ENCODE measurements around the gene PANX2. TPM values are rescaled to one million over a fixed set of nuclear protein-coding genes. Genes with fewer than 3 reads are reported as not detected.

PANX2 gene
- total RNA-seq, 3 donors from 2014 or later: 0.64 to 2.0 (median 1.8) TPM

DNA sequence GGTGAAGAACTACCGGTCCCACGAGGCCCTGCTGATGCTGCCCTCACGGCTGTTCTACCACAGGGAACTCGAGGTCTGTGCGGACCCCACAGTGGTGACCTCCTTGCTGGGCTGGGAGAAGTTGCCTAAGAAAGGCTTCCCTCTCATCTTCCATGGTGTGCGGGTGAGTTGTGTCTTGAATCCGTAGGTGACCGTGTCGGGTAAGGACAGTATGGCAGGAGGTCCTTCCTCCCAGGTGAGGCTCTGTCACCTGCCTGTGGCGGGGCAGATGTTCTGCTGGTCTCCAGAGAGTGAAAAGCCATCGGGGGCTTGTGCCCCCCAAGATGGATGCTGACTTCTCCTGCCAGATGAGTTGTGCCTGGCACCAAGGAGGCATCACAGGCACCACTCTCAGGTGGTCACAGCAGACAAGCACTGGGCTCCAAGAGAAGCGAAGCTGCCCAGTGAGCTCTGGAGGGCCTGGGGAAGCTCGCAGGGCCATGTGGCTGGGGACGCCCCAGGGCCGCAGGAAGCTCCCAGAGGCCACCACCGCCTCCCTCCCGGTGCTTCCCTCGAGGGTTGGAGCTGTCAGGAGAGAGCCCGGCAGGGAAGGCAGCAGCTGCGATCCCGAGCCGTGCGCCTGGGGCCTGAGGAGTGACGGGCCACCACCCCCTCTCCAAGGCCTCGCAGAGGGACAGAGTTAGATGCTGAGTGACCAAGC is 17.3 kb upstream of the PANX2 start:
- H3K27ac ChIP-seq: no peak overlapping the region
- intact Hi-C loops (cut with DNase I; ENCODE audit: low total_unique reads): loop anchor here (5.0 to 10.0 kb wide), 2 partner anchors 52 to 264 kb away; partner anchors contain the start of gene SELENOO
- H3K4me3 ChIP-seq: no peak overlapping the region
- no peaks in the 10 kb centered on the region for H3K9me3 ChIP-seq
- H3K4me1 ChIP-seq: no peaks in the 10 kb centered on the region
- H3K36me3 ChIP-seq: no peaks in the 10 kb centered on the region
- H3K27me3 ChIP-seq: no peaks in the 10 kb centered on the region
- no peak for DNase-seq (ENCODE audit: low spot score in 2 of 2)
- TF ChIP-seq POLR2AphosphoS5 (IDR thresholded peaks at IDR 0.05): no peak
- no peak for TF ChIP-seq POLR2A (IDR thresholded peaks at IDR 0.05)
- TF ChIP-seq CTCF (IDR thresholded peaks at IDR 0.05): no peak

DNA sequence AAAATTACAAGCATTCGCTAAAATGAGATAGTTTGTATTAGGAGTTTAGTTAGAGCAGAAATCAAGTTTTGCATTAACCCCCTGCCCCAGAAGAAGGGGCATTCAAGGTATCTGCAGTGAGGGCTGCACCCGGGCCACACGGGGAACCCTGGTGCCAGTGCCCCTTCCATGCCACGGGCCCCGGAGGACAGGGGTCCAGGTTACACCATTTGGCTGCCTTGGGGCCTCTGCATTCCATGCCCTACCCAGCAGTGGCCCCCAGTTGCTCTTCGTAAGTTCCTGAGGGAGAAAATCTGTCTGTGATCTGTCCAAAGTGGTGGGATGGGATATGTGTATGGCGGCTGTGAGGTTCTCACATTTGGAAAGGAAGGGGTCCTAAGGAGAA is 16.8 kb upstream of the PANX2 start:
- H3K9me3 ChIP-seq: no peaks in the 10 kb centered on the region
- DNase-seq (ENCODE audit: low spot score in 2 of 2): no peak
- no peaks in the 10 kb centered on the region for H3K4me1 ChIP-seq
- no peak for TF ChIP-seq POLR2AphosphoS5 (IDR thresholded peaks at IDR 0.05)
- no peak for TF ChIP-seq POLR2A (IDR thresholded peaks at IDR 0.05)
- TF ChIP-seq CTCF (IDR thresholded peaks at IDR 0.05): no peak
- no peaks in the 10 kb centered on the region for H3K27me3 ChIP-seq
- H3K4me3 ChIP-seq: no peak overlapping the region
- H3K36me3 ChIP-seq: no peaks in the 10 kb centered on the region
- intact Hi-C loops (cut with DNase I; ENCODE audit: low total_unique reads): loop anchor here (5.0 to 10.0 kb wide), 2 partner anchors 51 to 264 kb away; partner anchors contain the start of gene SELENOO
- H3K27ac ChIP-seq: no peak overlapping the region

- Histone ChIP-seq H3K36me3 (no peaks in the 10 kb centered on the region), H3K27me3 (no peaks in the 10 kb centered on the region), H3K27ac (peak overlapping the region; percentile 44 to 54), H3K4me1 (no peaks in the 10 kb centered on the region), H3K4me3 (peak overlapping the region in 1 of 3 donors; percentile 37), H3K9me3 (no peaks in the 10 kb centered on the region)
- DNase-seq (ENCODE audit: low spot score in 2 of 2): peak; percentile 83 to 85
- intact Hi-C loops (cut with DNase I; ENCODE audit: low total_unique reads): loop anchor here (10.0 kb wide), 1 partner anchor 47 kb away; the partner anchor contains the start of gene SELENOO
- TF ChIP-seq POLR2A (IDR thresholded peaks at IDR 0.05) (no peak), POLR2AphosphoS5 (IDR thresholded peaks at IDR 0.05) (peak in 1 of 3 donors; percentile 29)
These were observed 12.7 kb upstream of the PANX2 start for GRCh38 chr22:50157709-50158375.

GRCh38 chr22:50160947-50161346 is 9.6 kb upstream of the PANX2 start:
- no peak overlapping the region for H3K4me3 ChIP-seq
- no peak for DNase-seq (ENCODE audit: low spot score in 2 of 2)
- TF ChIP-seq POLR2A (IDR thresholded peaks at IDR 0.05): no peak
- no peak for TF ChIP-seq POLR2AphosphoS5 (IDR thresholded peaks at IDR 0.05)
- no peak for TF ChIP-seq CTCF (IDR thresholded peaks at IDR 0.05)
- no peaks in the 10 kb centered on the region for H3K9me3 ChIP-seq
- no peaks in the 10 kb centered on the region for H3K27me3 ChIP-seq
- intact Hi-C loops (cut with DNase I; ENCODE audit: low total_unique reads): no loop called here
- no peaks in the 10 kb centered on the region for H3K36me3 ChIP-seq
- H3K4me1 ChIP-seq: no peaks in the 10 kb centered on the region
- no peak overlapping the region for H3K27ac ChIP-seq

DNA sequence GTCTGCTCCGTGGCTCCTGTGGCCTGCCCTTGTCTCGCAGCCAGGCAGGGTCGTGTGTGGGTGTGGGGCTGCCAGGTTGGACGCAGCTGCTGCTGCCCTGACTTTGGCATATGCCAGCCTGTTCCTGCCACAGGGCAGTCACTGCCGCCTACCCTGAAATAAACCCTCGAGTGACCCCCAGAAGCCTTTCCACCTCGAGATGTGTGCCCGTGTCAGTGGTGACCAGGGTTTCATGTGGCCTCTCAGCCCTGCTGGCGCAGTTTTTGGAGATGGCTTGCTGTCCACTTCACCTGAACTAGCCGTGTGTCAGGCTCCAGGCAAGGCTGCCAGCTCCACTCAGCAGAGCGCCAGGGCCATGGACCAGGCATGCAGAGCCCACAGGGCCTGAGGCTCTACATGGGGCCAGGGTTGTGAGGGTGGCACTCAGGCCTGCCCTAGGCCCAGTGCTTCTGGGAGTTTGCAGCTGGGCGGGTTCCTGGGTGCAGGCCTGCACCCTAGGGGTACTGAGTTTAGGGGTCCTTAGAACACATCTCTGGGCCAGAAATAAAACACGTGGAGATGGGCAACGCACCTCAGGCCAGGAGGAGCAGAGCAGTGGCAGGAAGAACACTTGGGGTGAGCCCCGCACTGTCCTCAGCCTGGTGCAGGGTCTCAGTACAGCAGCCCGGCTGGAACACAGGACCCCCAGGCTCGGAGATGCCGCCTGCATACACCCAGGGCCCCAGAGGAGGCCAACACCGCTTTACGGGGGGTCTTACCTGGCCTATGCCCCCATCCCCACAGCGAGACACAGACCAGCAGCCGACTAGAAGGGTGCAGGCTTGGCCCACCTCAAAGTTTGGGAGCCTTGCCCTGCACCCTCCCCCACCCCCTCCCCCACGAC is 8.8 kb upstream of the PANX2 start:
- no peaks in the 10 kb centered on the region for H3K27me3 ChIP-seq
- H3K27ac ChIP-seq: no peak overlapping the region
- H3K36me3 ChIP-seq: no peaks in the 10 kb centered on the region
- TF ChIP-seq CTCF (IDR thresholded peaks at IDR 0.05) (no peak), POLR2AphosphoS5 (IDR thresholded peaks at IDR 0.05) (no peak), POLR2A (IDR thresholded peaks at IDR 0.05) (no peak)
- H3K4me1 ChIP-seq: no peaks in the 10 kb centered on the region
- no peaks in the 10 kb centered on the region for H3K9me3 ChIP-seq
- no peak overlapping the region for H3K4me3 ChIP-seq
- DNase-seq (ENCODE audit: low spot score in 2 of 2): no peak
- intact Hi-C loops (cut with DNase I; ENCODE audit: low total_unique reads): no loop called here

All from breast epithelium (tissue), 4 donors.